Sigmoid colon (tissue), 4 donors: ENCODE data around the gene SLCO2A1.

Experiments
- CTCF ChIP-seq, 4 experiments: fragments of 450-650 bp in 3 of 4; fragments of 200-600 bp in 1 of 4; IDR thresholded peaks; one replicate each; pipeline ENCODE4 v1.5.1; 2016 to 2019; ENCODE audit warnings: antibody characterized with exemption in 4 of 4, mild to moderate bottlenecking in 3 of 4, moderate library complexity in 2 of 4
- EP300 ChIP-seq, 4 donors: sonication (generic); formaldehyde crosslinking; IDR thresholded peaks; one replicate each; pipeline ENCODE4 v1.6.1; 2017; ENCODE audit warnings: antibody characterized with exemption in 4 of 4
- POLR2A ChIP-seq, 2 donors: fragments of 450-650 bp; IDR thresholded peaks; one replicate each; pipeline ENCODE4 v1.6.1; 2016; ENCODE audit warnings: antibody characterized with exemption in 2 of 2, mild to moderate bottlenecking in 2 of 2, moderate library complexity in 2 of 2
- POLR2AphosphoS5 ChIP-seq, 4 donors: sonication (generic); formaldehyde crosslinking; IDR thresholded peaks; one replicate each; pipeline ENCODE4 v1.6.1; 2017; ENCODE audit warnings: antibody characterized with exemption in 4 of 4

DNA sequence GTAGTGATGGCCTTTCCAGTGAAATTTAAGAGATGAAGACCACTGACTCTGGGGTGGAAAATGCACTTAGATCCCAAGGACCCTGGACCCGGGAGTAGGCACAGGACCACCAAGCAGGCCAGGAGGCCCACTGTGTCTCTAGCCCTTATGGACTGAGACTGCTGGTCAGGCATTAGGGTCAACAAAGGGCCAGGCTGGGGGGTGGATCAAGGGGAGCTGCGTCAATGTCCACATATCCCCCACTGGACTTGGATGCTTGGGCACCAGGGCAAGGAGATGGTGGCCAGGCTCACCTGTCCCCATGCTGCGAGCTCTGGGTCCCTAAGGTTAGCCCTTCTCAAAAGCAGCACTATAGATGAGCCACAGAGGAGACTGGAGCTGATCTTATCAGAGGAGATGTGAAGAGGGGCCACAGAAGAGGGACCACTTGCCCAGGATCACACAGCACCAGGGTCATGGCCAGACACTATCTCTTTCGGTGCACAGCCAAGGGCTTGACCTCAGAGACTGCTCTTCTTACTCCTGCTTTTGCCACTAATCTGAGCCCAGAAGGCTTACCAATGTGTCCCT, 148.8 kb downstream of the SLCO2A1 start:
- TF ChIP-seq EP300 (IDR thresholded peaks at IDR 0.05) (no peak), CTCF (IDR thresholded peaks at IDR 0.05) (no peak), POLR2AphosphoS5 (IDR thresholded peaks at IDR 0.05) (no peak), POLR2A (IDR thresholded peaks at IDR 0.05) (no peak)
